ENCODE measurements around the gene WDR77.

DNA sequence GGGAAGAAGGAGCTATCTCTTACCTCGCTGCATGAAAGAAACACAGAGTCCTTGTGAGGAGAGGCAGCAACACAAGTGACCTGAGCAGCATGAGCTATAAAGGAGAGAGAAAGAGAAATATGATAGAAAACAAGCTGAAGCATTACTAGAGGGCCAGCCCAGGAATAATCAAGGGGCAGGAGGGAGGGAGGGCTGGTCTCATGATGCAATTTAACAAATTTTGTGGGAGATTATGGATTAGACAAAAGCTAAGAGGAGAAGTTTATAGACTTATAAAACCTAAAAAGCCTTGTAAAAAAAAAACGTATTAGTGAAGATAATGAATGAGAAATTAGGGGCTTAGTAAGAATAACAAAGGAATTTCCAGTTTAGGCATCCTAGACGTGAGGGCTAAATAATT, 5.0 kb downstream of the WDR77 start:
- TF ChIP-seq, protein P1, sequence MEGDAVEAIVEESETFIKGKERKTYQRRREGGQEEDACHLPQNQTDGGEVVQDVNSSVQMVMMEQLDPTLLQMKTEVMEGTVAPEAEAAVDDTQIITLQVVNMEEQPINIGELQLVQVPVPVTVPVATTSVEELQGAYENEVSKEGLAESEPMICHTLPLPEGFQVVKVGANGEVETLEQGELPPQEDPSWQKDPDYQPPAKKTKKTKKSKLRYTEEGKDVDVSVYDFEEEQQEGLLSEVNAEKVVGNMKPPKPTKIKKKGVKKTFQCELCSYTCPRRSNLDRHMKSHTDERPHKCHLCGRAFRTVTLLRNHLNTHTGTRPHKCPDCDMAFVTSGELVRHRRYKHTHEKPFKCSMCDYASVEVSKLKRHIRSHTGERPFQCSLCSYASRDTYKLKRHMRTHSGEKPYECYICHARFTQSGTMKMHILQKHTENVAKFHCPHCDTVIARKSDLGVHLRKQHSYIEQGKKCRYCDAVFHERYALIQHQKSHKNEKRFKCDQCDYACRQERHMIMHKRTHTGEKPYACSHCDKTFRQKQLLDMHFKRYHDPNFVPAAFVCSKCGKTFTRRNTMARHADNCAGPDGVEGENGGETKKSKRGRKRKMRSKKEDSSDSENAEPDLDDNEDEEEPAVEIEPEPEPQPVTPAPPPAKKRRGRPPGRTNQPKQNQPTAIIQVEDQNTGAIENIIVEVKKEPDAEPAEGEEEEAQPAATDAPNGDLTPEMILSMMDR (IDR thresholded peaks at IDR 0.05): no peak
- TF ChIP-seq POLR2A (IDR thresholded peaks at IDR 0.05): no peak
